T-helper 2 cell (primary cell): ENCODE data around the gene YOD1.
"Not testable (repeated sequence)": the region's sequence is repeated elsewhere in the genome, so short reads cannot be mapped to it uniquely, and the experiment has no call there.

ENCODE experiments used
- DNase-seq, 5 experiments: peaks; one replicate each; pipeline versions ENCODE4 v3.0.0 to v3.0.0-alpha.2; 2012 to 2022

Gene YOD1

DNA sequence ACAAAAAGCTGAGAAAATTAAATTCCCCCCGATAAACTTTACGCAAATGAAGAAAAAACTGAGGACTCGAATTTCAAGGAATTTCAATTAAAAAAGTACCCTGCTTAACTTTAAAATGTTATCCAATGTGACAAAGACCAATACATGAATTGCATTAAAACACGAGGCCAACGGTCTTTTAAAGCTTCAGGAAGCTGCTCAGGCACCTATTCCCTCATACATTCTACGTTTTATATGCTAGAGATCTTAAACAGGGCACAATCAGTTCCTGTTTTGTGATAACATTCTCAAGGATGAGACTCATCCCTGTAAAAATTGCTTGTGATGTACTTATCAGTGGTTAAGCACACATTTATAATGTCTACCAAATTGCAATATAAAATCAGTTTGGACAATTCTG, 3.0 kb downstream of the YOD1 start:
- DNase-seq, result no peak

DNA sequence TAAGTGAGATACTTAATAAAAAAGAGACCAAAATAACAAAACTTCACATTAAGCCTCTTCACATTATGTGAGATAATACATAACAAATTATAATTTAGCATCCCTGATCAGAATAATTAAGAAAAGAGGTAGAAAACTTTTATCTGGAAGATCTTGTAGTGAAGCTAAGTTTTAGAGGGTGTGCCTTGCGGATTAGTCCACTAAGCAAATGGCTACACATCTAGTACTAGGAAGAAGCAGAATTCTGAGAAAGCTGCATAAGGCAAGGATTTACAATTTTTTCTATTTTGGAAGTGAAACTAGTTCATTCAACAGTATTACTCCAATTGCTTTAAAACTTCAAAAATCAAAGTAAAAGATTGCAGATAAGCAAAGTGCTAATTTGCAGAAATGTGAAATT, 3.5 kb downstream of the YOD1 start:
- no peak for DNase-seq

DNA sequence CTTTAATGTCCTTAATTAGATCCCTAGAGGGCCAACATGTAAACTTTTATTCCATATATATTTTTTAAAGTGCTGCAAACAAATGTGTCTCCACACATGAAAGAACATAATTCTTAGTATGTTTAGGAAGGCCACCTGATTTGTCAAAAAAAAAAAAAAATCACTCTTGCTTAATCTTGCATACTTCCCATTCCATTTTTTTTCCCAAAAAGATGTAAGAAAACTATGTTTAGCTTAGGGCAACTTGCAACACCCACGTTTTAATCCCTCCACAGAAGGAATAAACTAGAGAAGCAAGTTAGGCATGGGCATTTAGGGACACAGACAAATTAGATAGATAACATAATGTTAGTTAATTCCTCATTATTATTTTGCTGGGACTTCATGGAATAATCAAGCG, 5.6 kb downstream of the YOD1 start:
- no peak for DNase-seq

DNA sequence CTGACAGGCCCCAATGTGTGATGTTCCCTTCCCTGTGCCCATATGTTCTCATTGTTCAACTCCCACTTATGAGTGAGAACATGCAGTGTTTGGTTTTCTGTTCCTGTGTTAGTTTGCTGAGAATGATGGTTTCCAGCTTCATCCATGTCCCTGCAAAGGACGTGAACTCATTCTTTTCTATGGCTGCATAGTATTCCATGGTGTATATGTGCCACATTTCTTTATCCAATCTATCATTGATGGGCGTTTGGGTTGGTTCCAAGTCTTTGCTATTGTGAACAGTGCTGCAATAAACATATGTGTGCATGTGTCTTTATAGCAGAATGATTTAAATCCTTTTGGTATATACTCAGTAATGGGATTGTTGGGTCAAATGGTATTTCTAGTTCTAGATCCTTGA, 9.6 kb downstream of the YOD1 start:
- DNase-seq, result not testable (repeated sequence)

DNA sequence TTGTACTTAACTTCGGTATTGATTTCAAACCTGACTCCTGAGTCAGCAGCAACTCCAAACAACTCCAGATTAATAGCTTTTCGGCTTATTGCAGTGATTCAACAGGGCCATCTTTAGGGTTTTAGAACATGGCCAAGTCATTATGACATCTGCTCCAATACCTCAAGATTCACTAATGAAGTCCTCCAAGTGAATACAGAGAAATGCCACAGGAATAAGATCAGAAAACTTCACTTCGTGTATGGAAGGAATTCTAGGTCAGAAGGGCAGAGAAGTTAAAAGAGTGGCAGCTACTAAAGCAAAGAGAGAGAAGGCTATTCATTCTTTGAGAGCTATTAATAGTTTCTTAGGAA, 10.9 kb downstream of the YOD1 start:
- no peak for DNase-seq

DNA sequence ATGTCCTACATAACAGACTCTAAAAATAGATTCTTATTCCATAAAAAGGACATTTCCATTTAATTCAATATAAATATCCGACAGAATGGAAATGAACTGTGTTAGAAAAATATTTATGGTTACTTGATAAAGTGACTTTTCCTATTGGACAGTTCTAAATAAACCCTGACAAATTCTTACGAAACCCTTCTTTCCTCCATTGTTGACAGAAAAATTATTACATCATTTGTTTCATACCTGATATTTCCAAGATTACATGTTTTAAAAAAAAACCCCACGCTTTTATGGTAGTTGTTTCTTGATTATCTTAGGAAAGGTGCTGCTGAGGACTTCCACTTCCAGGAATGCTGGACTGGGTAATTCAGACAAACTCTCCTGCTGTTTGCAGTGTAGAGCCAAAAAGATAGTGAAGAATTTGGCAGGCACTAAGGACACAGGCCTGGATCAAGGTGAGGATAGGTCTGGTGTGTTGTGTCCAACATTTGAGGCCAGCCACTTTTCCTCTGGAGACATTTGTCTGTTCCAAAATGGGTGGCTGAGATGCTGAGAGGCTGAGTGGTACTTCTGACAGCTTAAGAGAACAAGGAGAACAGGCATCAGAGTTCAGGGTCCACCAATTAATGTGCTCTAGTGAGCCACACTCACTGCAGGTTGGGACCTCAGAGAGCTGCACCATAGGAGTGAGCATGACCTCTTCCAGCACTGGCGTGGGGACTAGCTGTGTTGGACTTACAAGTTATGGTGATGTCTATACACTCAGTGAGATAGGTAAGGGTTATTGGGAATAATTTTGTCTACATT, 11.4 kb downstream of the YOD1 start:
- no peak for DNase-seq

DNA sequence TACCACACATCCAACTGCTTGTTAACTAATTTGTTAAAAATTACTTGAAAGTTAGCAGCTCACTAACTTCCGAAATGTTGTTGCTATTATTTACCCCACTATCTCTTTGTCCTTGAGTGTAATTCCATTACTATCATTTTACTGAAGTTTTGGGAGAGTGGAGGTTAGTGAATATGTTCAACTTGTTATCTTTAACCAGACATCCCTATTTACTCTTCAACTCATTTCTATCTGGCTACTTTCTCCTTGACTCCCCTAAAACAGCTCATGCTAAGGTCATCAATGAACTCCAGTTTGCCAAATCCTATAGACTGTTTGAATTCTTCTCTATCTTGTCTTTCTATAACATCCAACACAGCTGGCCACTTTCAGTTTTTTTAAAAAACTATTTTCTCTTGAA, 14.1 kb downstream of the YOD1 start:
- no peak for DNase-seq

DNA sequence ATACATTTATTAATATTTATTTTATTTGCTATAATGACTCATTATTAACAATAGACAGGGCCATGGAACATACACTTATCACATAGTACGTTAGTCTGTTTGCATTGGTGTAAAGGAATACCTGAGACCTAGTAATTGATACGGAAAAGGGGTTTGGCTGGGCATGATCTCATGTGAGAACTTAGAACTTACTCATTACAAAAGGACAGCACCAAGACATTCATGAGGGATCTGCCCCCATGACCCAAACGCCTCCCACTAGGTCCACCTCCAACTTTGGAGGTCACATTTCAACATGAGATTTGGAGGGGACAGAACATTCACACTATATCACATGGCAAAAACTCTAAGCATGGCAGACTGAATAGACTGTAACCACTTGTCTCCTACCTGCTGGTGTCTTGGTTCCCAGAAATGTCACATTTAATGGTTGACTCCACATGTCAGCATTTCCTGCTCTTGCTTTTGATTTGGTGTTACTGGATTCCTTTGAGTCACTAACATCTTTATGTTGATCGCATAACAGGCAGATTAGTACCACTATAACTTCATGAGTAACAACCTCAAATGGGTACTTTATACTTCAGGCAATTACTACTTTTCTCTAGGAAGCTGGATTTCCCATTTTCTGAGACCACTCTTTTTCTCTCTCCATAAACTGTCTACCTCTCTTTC, 15.0 kb downstream of the YOD1 start:
- no peak for DNase-seq

DNA sequence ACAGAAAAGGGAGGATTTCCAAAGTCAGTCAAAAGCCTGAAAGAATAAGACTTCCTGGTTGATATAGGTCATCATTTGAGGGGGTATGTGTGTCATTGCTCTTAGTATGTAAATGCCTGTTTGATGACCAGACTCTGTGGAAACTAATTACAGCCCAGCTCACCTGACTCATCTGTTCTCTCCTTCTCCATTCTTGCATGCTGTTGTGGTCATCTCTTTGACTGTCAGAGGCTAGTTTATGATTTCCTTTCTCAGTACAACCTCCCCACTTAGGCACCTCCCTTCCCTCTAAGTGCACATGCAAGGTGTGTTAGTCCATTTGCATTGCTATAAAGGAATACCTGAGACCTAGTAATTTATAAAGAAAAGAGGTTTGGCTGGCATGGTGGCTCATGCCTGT, 16.0 kb downstream of the YOD1 start:
- DNase-seq, result no peak

DNA sequence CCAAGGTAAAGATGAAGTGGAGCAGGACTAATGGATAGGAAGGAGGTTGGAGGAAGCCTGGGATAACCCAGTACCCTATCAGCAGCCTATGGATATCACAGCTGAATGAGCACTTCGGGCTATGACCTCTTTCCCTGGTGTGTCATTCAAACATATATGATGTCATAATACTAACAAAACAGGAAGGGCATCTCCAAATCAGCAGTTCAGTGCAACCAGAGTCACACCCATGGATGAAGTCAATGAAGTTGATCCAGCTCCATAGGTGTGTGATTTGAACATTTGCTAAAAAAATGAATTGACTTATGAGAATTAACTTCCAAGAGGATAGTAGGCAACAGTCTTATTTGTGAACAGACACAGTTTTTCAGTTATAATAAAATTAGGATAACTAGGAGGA, 16.8 kb downstream of the YOD1 start:
- no peak for DNase-seq

DNA sequence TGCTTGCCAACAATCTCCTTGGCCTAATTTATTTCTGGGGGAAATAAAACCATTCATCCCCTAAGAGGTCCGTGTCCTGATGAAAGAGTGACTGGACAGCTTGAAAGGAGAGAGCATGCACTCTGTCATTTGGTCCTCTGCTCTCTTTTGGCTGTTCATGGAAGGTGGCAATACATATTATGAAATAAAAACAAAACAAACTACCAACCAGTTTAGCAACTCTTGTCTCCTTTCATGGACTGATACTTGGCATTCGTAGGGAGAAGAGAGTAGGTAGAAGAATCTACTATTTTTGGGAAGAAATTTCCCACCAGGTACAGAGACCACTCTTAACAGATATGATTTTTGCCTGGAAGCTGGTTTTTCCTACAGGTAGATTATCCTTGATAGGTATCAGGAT, 17.7 kb downstream of the YOD1 start:
- DNase-seq, result no peak

DNA sequence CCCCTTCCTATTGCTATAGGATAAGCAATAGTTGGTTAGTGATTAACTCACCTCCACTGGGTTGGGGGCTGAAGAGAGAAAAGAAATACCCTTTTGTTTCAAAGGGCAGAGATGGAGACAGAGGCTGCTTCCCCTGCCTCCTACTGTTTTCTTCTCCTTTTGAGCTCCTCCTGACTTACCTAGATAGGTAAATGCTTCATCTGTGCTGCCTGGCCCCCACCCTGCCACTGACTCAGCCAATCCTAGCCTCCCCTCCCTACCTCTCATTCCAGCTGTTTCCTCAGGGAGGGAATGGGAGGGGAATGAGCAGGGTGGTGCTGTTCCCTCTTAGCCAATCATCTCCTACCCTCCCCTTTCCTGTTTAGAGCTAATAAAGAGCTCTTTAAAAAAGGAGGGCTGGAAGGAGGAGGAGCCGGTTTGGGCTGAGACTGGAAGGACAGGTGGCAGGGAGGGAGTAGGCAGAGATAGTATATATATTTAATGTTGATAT, 18.4 kb downstream of the YOD1 start, which contains the start of gene C1orf116:
Gene C1orf116 (minus strand): TSS at position 229 of the 490 bp plus-strand sequence. CDS start 5,158 bp downstream, outside the sequence.
- DNase-seq, result no peak

DNA sequence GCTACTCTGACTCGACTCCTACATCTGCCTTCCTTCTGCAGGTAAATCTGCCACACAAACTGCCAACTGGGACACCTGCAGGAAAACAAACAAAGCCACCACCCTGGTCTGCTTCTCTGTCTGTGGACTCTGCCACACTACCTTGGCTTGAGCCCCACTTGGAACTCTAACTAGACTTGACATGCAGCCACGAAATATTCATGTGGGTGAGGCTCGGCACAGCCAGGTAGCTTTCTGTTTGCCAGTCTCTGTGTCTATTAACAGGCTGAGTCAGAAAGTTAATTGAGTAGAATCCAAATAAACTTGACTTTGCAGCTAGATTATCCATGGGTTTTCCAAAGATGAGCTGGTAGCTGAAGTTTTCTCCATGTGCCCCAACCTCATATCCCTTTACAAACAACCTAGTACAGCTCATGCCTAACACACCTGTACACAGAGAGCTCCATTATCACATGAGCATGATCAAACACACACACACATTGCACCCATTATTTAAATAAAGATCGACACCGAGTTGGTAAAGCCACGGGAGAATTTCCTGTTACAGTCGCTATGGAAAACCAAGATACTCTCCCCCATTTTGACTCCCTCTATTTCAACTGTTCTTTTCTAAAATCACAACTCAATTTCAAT, 19.3 kb downstream of the YOD1 start:
- DNase-seq, result no peak

DNA sequence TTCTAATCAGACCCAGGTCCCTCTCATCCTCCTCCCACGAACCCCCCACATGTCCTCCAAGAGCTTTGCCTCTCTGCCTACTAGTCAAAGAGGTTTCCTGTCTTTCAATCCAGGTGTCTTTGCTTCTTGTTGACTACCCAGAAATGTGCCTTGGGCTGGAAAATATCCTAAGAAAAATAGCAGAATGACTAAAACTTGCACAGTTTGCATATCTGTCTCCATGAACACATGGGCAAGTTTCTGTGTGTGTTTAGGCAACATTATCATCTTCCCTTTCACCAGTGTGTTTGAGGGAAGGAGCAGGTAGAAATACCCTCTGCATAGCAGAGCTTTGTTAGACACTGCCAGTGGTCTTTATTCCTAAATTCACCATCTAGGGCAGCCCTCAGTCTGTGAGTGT, 20.0 kb downstream of the YOD1 start:
- no peak for DNase-seq

DNA sequence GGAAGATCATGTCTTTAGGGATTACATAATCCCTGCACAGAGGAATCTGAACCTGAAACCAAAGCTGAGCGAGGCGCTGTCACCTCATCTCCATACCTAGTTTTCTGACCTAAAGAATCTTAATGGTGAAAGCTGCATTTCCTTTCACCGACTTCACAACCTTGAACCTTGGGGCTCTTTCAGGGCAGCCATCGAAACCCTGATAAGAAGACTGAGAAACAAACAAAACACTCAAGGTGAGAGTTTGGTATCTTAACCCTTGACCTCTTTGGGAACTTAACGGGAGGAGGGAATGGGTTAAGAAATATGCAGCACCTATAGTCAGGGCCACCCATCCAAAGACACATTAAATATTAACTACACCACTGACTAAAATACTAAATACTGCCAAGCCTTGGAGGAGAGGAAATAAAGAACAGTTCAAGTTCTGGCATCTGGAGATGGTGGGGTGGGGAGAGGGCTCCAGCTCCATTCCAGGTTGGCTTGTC, 20.4 kb downstream of the YOD1 start:
- DNase-seq, result no peak

DNA sequence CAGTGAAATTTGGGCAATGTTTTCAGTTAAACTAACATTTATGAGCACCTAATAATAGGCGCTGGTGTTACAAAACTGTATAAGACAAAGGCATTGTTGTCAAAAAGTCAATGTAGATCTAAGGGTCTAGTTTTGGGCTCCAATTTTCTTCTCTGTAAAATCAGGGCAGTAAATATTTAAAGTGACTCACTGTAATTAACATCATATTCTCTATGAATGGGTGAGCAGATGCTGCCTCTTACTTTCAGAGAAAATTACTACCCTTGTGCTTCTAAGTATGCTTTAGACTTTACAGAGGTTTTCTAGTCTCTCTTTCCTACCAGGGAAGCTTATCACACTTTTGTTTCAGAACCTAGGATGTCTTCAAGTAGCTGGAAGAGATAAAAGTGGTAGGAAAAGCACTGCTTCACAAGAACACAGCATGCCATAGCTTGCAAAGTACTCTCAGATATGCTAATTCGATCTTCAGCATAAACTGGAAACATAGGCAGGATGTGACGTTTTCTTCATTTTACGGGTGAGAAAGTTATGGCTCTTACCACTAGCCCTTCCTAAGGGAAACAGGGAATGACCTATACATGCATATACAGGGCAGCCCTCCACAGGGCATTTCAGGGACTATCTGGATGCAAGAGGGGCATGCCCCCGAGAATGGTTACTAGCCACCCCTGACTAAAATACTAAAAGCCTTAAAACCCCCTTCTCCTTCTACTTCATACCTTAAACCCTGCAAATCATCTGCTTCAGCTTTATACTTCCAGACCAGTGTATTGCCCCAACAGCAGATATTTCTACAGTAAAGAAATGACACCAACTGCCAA, 21.1 kb downstream of the YOD1 start:
- DNase-seq, result no peak

DNA sequence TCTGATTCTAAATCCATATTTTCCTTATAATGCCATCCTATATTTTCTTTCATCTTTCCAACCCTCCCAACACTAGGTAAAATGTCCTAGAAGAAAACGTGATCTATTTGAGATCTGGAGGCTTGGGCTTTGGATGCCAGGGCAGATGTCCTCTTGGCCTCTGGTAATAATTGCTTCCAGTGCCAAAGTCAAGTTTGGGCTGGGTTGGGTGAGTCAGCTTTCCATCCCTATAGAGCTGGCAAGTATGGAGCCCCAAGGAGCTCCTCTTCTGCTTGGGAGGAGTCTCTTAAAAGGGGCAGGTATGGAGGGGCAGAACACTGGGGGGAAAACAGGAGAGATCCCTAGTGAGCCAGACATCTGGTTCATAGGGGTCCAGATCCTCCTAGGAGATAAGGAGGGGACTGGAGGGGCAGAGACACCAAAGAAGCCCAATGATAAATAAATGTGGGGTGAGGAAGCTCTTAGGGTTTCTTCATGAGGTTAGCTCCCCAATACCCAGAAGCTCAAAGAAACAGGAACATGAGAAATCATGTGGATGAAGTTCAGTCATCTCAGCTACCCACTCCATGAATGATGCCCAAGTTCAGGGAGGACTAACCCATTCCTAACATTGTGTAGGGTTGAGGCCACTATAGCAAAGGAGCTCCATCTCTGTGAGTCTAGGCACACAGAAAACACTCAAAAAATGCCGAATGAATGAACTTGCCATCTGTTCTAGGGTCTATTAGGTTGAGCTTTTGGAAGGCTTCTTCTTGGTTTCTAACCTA, 21.9 kb downstream of the YOD1 start:
- DNase-seq, result no peak

DNA sequence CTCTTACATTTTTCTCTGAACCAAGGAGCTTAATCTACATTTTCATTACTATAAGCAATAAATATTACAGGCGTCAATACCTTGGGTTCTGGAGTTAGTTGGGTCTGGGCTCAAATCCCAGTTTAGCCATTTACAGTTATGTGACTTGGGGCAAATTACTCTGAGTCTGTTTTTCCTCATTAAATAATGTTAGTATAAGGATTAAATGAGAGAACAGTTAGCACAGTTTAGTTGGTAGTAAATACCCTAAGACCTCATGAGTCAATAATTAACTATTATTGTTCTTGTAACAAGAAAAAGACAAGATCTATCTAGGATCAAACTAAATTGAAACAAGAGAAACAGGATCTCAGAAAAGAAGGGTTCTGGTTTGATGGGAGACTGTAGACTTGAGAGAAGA, 23.1 kb downstream of the YOD1 start:
- DNase-seq, result no peak

DNA sequence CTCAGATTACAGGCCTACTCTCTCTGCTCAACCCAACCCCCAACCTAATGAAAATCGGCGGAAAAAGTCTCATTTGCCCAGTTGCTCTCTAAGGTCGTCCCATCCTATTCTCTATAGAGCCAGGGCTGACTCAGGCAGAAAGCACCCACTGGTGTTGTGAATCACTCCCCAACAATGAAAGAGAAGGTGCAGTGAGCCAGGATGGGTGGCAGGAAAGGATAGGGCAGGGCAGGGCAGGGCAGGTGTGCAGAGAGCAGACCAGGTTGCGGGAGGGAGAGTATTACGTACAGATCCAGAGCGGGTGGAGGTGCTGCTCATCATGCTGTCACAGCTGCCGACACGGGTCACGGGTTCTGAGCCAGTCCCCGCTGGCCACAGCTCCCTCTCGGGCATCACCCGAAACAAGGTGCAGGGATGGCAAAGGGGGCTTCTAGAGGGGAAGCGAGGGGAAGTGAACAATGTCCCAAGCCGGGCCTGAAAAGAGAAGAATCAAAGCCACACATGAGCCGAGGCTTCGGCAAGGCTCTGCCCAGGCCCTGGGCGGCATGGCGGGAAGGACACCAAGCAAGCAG, 23.7 kb downstream of the YOD1 start:
- no peak for DNase-seq

DNA sequence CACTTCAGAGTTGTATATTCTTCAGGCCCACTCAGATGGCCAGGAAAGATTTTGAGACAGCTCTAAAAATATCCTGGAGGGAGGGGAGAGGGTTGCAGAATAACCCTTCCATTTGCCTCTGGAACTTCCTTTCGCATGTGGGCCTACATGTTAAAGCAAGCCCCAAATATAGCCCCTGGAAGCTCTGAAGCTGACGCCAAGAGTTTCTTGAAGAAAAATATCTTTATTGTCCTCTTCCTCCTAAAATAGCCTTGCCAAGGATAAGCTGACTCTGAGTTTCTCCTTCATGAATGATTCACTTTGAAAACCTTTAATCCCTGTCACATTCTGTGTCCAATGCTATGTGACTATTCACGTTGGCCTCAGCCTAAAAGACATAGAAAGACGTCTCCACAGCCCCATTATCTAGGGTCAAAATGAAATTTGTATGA, 24.9 kb downstream of the YOD1 start:
- no peak for DNase-seq

DNA sequence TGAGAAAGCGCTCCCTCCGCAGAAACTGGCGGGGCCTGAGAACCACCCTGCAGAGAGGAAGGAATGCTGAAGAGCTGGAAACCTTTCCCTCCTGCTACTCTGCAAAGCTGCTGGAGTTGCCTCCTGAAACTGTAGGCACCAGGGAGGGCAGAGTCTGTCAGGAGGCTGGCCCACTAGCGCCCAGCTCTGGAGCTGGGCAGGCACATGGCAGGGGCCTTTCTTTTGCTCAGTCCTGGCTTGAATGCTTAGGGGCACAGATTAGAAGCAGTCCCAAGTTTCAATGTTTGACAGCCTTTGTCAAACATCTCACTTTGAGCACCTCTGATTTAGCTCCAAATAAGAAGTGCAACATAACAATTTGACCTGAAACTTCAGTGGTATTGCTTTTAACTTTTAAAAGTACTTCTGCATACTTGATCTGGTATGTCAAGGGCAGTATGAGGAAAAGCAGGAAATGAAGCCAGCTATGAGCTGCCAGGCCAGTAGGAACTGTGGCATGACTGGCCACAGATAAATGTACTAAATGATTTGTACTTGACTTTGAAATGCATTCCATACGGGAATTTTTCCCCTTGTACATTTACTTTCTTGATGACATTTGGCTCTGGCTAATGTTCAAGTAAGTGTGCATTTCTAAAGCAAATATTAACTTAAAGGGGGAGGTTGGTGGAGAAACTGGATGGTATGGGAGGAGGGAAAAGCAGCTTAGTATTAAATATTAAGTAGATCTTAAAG, 25.7 kb downstream of the YOD1 start:
- no peak for DNase-seq
